Natural killer cell treated with Interleukin-12 subunit alpha and Interleukin-12 subunit beta and Interleukin-15 and Interleukin-18, amount 100 ng/mL, for 72 hours (primary cell): ENCODE data around the gene PMVK. TPM values are rescaled to one million over a fixed set of nuclear protein-coding genes. Genes with fewer than 3 reads are reported as not detected.

Source experiments
- ATAC-seq, 2 donors: fragments of 150-1000 bp; cut with Tn5 transposase in 1 of 2; sonication (Bioruptor Pico), chemical (Tn5 transposase) in 1 of 2; 2 replicates each; pipeline ENCODE4 v1.10.0; 2021
- DNase-seq: peaks from one replicate; pipeline ENCODE4 v3.0.0; 2022; ENCODE audit warnings: low spot score
- H3K27ac Mint-ChIP-seq, 2 donors: 1 replicate in 1 of 2; 2 replicates in 1 of 2; pipeline ENCODE4 v1.8.0; 2022; ENCODE audit warnings: mixed read lengths in 2 of 2, mild to moderate bottlenecking in 1 of 2, moderate library complexity in 1 of 2
- H3K27me3 Mint-ChIP-seq, 2 donors: 1 replicate in 1 of 2; 2 replicates in 1 of 2; pipeline ENCODE4 v1.8.0; 2022; ENCODE audit warnings: mixed read lengths in 2 of 2
- H3K36me3 Mint-ChIP-seq: one replicate; pipeline ENCODE4 v1.8.0; 2022; ENCODE audit warnings: mixed read lengths
- H3K4me1 Mint-ChIP-seq, 2 donors: 1 replicate in 1 of 2; 2 replicates in 1 of 2; pipeline ENCODE4 v1.8.0; 2022; ENCODE audit warnings: low read depth in 2 of 2, mixed read lengths in 2 of 2, mild to moderate bottlenecking in 1 of 2
- H3K4me3 Mint-ChIP-seq: one replicate; pipeline ENCODE4 v1.8.0; 2022; ENCODE audit warnings: mixed read lengths
- H3K9me3 Mint-ChIP-seq: 2 replicates; pipeline ENCODE4 v1.8.0; 2022; ENCODE audit warnings: mixed read lengths
- total RNA-seq, 2 donors: library from RNA; stranded (reverse); gene quantifications; one replicate each; pipeline ENCODE4 v1.2.3, GENCODE V29; 2022

The PMVK gene
- total RNA-seq, 2 donors from 2014 or later: 28.8 to 53.9 TPM

DNA sequence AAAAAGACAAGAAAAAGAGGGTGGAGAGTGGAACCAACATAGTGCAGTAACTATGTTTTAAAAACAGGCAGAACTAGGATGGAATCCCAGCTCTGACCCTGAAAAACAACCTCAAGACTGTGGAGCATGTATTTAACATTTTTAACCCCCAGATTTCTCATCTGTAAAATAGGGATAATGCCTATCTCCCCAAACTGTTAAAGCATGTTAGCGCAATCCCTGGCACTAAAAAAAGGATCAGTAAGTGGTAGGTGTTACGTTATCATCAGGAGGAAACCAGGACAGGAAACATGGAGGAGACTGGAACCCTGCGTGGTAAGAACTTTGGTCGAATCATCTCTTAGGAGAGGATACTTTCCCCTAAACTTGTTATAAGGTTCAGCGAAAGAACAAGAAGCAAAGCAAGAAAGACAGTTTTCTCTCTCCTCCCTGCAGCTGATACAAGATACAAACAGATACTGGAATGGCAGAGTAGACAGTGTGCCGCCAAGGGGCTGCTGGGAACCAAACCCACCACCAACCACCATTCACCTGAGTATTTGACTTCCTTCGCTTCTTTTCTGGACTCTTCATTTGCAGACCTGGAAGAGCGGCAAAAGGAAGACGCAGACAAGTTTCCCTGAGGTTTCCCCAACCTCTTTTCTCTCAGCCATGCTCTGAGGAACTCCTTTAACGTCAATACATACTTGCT lies 24.1 kb upstream of the PMVK start:
- Mint-ChIP-seq H3K27me3 (no peaks in the 10 kb centered on the region), H3K36me3 (peaks cover 6% of the 10 kb centered on the region), H3K4me3 (peak overlapping the region; percentile 88), H3K27ac (peak overlapping the region; percentile 81 to 84), H3K9me3 (no peaks in the 10 kb centered on the region), H3K4me1 (peaks cover 36 to 39% of the 10 kb centered on the region in 2 donors)
- DNase-seq (no peak), ATAC-seq (no peak)

DNA sequence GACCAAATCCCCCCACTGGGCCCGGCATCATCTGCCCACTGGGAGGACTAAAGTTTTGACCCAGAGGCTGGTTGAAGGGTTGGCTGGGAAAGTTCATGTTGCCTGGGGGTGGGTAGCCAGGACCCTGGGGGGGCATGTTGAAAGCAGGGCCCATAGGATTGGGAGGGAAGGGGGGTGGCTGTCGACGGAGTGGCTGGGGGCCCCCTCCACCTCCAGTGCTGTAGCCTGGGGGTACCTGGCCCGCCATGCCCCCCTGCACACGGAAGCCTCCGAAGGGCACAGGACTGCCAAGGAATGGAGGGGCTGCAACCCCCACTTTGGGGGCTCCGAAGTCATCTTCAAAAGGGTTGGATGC lies 22.9 kb upstream of the PMVK start:
- H3K27ac Mint-ChIP-seq: no peak overlapping the region
- peaks cover 45 to 51% of the 10 kb centered on the region in 2 donors for H3K4me1 Mint-ChIP-seq
- no peaks in the 10 kb centered on the region for H3K9me3 Mint-ChIP-seq
- ATAC-seq: no peak
- H3K4me3 Mint-ChIP-seq: peak overlapping the region; percentile 88
- H3K36me3 Mint-ChIP-seq: peaks cover 6% of the 10 kb centered on the region
- H3K27me3 Mint-ChIP-seq: no peaks in the 10 kb centered on the region
- DNase-seq: no peak

DNA sequence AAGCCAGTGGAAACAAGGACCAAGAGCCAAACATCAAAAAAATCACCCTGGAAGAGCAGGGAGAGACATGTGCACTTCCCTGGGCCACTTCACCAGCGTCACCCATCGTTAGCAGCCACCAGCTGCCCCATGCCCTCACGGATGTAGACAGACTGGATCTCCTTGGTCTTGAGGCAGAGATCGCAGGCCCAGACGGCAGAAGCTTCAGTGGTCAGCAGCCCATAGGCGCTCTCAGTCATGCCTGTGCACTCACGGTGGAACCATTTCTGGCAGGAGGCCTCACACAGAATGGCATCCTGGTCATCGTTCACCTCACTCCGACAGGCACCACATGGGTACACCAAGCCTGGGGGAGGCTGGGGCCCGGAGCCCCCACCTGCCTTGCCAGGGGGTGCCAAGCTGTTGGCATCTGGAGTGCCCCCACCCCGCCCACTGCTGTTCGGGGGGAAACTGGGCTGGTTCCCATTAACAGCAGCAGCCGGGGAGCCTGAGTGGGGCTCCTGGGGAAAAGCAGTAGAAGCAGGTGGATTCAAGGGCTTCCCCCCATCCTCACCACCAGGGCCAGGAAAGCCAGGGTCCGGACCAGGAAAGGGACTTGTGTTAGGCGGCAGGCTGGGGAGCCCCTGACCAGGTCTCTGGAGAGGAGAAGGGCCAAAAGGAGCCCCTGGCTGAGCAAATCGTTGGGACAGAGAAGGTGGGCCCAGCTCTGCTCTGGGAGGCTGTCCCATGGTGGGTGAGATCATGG lies 22.3 kb upstream of the PMVK start:
- Mint-ChIP-seq H3K27ac (no peak overlapping the region), H3K27me3 (no peaks in the 10 kb centered on the region), H3K9me3 (no peaks in the 10 kb centered on the region), H3K36me3 (peaks cover 4% of the 10 kb centered on the region), H3K4me3 (peak overlapping the region; percentile 17), H3K4me1 (peaks cover 48 to 54% of the 10 kb centered on the region in 2 donors)
- ATAC-seq (no peak), DNase-seq (no peak)

DNA sequence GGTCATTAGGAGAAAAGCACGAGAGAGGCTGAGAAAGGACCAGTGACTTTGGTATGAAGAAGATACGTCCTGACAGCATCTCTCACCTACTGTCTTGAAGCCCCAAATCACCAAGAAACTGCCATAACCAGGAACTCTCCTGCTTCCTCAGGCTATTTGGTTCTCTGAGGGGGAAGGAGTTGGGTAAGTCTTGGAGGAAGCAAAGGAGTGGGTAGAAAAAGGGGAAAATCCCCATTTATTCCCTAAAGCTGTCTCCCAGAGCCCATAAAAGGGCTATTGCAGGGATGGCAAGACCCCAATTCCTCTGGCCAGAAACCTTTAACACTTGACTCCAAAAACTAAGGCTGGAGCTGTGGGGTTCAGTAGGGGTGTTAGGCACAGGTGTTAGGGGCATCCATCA lies 21.5 kb upstream of the PMVK start:
- peak overlapping the region in 1 of 2 donors; percentile 94 for H3K27ac Mint-ChIP-seq
- H3K27me3 Mint-ChIP-seq: no peaks in the 10 kb centered on the region
- peaks cover 51 to 56% of the 10 kb centered on the region in 2 donors for H3K4me1 Mint-ChIP-seq
- DNase-seq (no peak), ATAC-seq (no peak)
- H3K4me3 Mint-ChIP-seq: no peak overlapping the region
- H3K9me3 Mint-ChIP-seq: no peaks in the 10 kb centered on the region
- H3K36me3 Mint-ChIP-seq: no peaks in the 10 kb centered on the region

DNA sequence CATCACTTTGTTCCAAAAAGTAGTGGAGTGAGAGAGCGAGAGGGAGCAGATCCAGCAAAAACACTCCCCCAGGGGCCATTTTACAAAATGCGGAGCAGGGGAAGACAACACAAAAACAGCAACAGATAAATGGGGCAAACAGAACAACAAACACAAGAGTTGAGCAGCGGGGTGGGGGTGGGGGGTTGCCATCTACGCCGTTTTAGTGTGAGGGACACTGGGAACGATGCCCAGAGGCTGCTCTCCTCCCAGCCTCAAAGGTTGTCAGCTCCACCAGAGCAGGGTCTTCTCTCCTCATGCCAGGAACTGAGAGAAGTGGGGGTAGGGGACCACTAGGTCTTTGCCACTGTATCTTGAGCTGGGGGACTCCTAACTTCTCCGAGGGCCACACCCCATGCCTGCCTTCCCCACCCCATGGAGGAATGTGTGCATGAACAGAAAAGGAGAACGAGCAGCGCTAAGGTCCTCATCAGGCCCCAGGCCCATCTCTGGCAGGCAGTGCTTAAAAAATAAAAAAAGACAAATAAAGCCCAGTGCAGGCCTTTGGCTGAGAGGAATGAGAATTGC lies 20.7 kb upstream of the PMVK start:
- no peaks in the 10 kb centered on the region for H3K27me3 Mint-ChIP-seq
- DNase-seq (no peak), ATAC-seq (no peak)
- peak overlapping the region; percentile 99 for H3K4me3 Mint-ChIP-seq
- H3K27ac Mint-ChIP-seq: peak overlapping the region in 1 of 2 donors; percentile 94
- peaks cover 53 to 57% of the 10 kb centered on the region in 2 donors for H3K4me1 Mint-ChIP-seq
- no peaks in the 10 kb centered on the region for H3K36me3 Mint-ChIP-seq
- no peaks in the 10 kb centered on the region for H3K9me3 Mint-ChIP-seq

DNA sequence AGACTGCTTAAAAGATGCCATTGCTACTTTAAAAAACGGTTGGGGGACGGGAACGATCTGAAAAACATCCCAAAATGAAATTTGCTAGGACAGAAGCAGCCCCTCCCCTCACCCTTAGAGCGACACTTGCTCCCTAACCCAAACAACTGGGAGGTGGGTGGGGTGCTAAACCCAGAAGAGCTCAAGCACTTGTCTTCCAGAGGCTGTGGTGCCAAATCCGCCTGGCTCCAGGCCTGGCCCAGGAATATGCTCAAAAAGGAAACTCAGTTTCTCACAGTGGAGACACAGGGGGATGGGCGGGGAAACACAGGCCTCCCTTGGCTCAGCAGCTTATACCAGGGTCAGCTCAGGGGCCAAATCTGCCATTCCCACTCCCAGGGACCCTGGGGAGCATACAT lies 20.0 kb upstream of the PMVK start:
- no peaks in the 10 kb centered on the region for H3K36me3 Mint-ChIP-seq
- H3K4me3 Mint-ChIP-seq: peak overlapping the region; percentile 99
- H3K9me3 Mint-ChIP-seq: no peaks in the 10 kb centered on the region
- H3K27me3 Mint-ChIP-seq: no peaks in the 10 kb centered on the region
- H3K4me1 Mint-ChIP-seq: peaks cover 55 to 60% of the 10 kb centered on the region in 2 donors
- ATAC-seq (no peak), DNase-seq (no peak)
- peak overlapping the region; percentile 90 to 94 for H3K27ac Mint-ChIP-seq

DNA sequence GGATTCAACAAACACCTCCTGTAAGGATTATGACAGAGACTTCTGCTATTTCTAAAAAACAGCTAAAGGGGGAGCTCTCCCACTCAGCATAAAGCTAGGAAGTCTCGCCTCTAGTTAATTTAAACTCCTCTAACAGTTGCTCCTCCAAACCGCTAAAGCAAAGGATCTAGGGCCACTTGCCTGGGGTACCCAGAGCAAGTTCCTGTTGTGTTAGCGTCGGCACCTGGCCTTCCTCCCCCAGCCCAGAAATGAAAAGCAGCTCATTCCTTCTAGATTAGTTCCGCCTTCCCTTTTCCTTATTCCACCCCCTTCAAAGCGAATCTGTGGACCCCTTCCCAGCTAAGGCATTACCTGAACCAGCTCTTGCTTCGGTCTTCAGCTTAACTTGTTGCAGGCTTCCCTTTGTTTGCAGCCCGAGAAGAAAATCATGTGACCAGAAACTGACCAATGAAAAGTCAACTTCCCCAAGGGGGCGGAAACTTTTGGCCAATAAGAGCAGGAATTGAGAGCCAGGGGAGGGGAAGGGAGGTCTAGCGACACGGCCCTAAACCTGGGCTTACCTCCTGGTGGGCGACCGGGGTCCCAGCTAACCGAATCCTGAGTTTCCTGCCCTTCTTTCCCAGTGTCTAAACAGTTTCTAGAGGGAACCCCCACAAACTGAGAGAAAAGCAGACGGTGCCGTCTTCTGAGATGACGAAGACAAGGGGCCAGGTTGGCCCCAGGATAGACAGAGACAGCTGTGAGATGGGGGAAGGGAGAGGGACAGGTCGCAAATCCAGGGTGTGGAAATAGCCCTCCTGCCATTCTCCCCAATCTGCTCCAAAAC lies 19.4 kb upstream of the PMVK start, which contains the start of gene PBXIP1:
TSS of gene PBXIP1 (minus strand) at position 382 of the 826 bp plus-strand sequence. CDS start 2,378 bp downstream, outside the sequence.
- Mint-ChIP-seq H3K4me1 (peaks cover 53 to 58% of the 10 kb centered on the region in 2 donors), H3K4me3 (peak within 1 kb of the TSS; percentile 99), H3K27ac (peak within 1 kb of the TSS; percentile 90 to 94), H3K9me3 (no peaks in the 10 kb centered on the region), H3K27me3 (no peaks in the 10 kb centered on the region), H3K36me3 (no peaks in the 10 kb centered on the region)
- DNase-seq (peak; percentile 80), ATAC-seq (peak; percentile 75 to 90)

DNA sequence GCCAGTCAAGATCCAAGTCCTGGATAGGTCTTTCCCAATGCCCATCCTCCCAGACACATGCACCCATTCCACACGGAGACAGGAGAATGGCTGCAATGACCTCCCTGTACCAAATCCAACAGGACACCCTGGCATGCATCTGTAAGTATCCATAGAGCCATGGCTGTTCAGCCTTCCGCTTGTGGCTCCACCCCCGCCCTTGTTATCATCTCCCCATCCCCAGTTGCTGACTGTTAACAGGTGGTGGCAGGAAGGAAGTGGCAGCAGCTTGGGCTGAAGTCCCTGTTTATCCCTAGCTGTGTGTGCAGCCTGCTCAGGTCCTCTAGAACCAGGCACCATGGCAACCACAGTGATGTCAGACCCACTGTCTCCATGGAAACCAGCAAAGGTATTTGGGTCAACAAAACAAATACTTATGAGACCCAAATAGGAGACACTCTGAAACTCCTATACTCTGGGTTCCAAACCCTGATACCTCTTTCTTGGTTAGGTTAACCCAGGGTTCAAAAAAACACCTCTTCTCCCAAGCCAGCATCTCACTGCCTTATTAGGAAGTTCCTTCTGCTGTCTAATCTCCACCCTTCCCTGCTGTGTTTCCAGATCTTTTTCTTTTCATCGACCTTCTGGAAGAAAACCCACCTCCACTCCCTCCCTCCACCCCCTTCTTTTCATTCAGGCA lies 18.7 kb upstream of the PMVK start:
- H3K27me3 Mint-ChIP-seq: no peaks in the 10 kb centered on the region
- H3K36me3 Mint-ChIP-seq: no peaks in the 10 kb centered on the region
- peak overlapping the region; percentile 90 to 94 for H3K27ac Mint-ChIP-seq
- H3K9me3 Mint-ChIP-seq: no peaks in the 10 kb centered on the region
- peak overlapping the region; percentile 99 for H3K4me3 Mint-ChIP-seq
- peak; percentile 71 for DNase-seq
- peaks cover 52 to 56% of the 10 kb centered on the region in 2 donors for H3K4me1 Mint-ChIP-seq
- ATAC-seq: peak; percentile 79 to 87

DNA sequence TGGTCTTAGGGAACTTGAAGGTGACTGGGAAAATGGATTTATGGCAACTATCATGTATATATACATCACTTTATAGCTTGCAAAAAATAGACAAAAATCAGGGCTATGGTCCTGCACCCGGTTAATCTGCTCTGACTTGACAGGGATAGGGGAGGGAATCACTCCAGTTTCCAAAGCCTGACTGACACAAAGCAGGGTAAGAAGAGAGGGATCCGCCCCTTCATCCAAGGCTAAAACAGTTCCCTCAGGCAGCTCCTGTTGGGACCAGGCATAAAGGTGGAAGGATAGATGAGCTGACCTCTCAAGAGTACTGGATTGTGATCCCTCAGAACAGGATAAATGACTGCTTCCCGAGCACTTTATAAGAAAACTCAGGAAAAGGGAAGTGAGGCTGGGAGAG lies 18.0 kb upstream of the PMVK start:
- no peak for ATAC-seq
- peak overlapping the region; percentile 99 for H3K4me3 Mint-ChIP-seq
- no peaks in the 10 kb centered on the region for H3K36me3 Mint-ChIP-seq
- peak overlapping the region; percentile 90 to 94 for H3K27ac Mint-ChIP-seq
- H3K9me3 Mint-ChIP-seq: no peaks in the 10 kb centered on the region
- H3K4me1 Mint-ChIP-seq: peaks cover 51 to 56% of the 10 kb centered on the region in 2 donors
- H3K27me3 Mint-ChIP-seq: no peaks in the 10 kb centered on the region
- DNase-seq: no peak

DNA sequence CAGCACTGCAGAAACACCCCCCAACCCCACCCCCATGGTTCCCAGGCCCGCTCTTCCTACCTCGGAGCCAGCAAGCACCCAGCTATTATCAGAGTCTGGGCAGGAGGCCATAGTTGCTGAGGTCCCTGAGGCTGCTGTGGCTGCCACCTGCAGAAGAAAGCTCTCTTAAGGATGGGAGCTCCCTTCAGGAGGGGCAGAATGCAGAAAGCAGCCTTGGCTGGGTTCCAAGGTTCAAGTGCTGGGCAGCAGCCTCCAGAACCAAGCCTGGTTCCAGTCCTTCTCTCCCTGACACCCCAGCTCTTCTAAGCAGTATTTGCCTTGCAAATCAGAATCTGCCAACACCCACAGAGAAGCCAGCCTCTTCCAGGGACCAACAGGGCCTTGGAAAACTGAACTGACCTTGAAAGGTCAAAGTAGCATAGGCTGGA lies 17.1 kb upstream of the PMVK start:
- Mint-ChIP-seq H3K27me3 (no peaks in the 10 kb centered on the region), H3K9me3 (no peaks in the 10 kb centered on the region), H3K4me1 (peaks cover 52 to 56% of the 10 kb centered on the region in 2 donors), H3K4me3 (peak overlapping the region; percentile 99), H3K36me3 (no peaks in the 10 kb centered on the region), H3K27ac (peak overlapping the region; percentile 90 to 94)
- no peak for DNase-seq
- no peak for ATAC-seq

DNA sequence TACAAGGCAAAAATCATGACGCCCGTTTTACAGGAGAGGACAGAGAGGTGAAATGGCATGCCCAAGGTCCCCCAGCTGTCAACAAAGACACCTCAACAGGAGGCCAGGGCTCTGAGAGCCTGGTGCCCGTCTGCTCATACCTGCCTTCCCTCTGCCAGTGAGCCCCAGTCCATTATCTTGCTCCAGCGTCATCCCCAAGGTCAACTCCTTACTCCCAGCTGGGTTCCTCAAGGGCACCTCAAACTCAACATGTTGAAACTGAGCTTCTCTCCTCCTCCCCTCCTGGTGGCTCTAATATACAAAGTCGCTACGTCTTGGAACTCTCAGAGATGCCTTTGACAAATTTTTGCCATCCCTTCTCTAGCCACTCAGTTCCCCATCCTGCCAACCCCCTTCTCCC lies 16.1 kb upstream of the PMVK start:
- Mint-ChIP-seq H3K4me3 (peak overlapping the region; percentile 0), H3K9me3 (no peaks in the 10 kb centered on the region), H3K36me3 (no peaks in the 10 kb centered on the region), H3K27me3 (no peaks in the 10 kb centered on the region), H3K27ac (peak overlapping the region; percentile 48 to 78), H3K4me1 (peaks cover 50 to 51% of the 10 kb centered on the region in 2 donors)
- DNase-seq: no peak
- no peak for ATAC-seq

DNA sequence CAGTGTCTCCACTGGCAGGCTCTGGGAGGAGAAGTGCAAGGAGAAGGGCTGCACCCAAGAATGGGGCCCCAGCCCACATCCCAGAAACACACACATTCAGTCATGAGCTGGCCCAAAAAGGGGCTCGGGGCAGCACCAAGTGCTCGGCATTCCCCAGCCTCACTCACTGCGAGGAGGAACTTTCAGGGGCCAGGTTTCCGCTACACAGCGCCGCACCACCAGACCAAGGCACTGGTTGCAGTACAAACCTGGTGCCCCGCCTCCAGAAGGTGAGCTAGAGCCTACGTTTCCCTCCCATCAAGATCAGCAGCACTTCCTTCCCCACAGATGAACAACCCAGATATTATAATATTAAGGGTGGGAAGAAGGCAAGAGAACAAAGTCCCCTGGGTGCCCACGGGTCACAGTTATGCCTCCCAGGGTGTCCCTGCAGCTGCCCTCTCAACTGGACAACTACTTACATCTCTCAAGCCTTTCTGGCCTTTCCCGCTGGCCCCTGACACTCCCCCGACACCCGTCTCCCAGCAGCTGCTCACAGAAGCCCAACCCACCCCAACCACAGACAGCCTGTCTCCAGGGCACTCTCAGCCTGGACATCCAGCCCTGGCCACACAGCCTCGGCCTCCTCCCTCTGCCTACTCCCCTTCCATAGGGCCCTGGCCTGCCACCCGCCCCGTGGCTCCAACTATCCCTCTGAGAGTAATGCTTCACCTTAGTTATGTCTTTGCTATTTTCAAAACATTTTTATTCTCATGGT lies 15.6 kb upstream of the PMVK start:
- peak overlapping the region; percentile 48 to 78 for H3K27ac Mint-ChIP-seq
- H3K4me3 Mint-ChIP-seq: peak overlapping the region; percentile 11
- ATAC-seq (no peak), DNase-seq (no peak)
- H3K4me1 Mint-ChIP-seq: peaks cover 50 to 51% of the 10 kb centered on the region in 2 donors
- H3K36me3 Mint-ChIP-seq: no peaks in the 10 kb centered on the region
- H3K27me3 Mint-ChIP-seq: no peaks in the 10 kb centered on the region
- no peaks in the 10 kb centered on the region for H3K9me3 Mint-ChIP-seq
